Vein endothelial cell (primary cell): ENCODE measurements around the gene TEX22. TPM values are rescaled to one million over a fixed set of nuclear protein-coding genes. Genes with fewer than 3 reads are reported as not detected.

Source experiments
- total RNA-seq: library from RNA; depleted of rRNA; stranded (reverse); fragments of >200 nt; gene quantifications from 2 replicates; pipeline ENCODE4 v1.2.3, GENCODE V29; 2012

The TEX22 gene
- 0.10 TPM in 1 of 2 replicates, not detected in the other for total RNA-seq

GRCh38 chr14:105398044-105398725, at the start of gene TEX22:
TEX22 (plus strand) TSS chr14:105398538; CDS start chr14:105399341, 803 bp downstream.

GRCh38 chr14:105419195-105420091, 21.1 kb downstream of the TEX22 start, which contains the start of gene MTA1:
MTA1 (plus strand) TSS chr14:105419827; CDS start chr14:105420036, 209 bp downstream.

Other genes with a start within 250 kb of the TEX22 start
- gene JAG2, start 229.8 kb upstream of the TEX22 start, total RNA-seq: 47.0 and 50.1 TPM in 2 replicates
- gene NUDT14, start 217.2 kb upstream of the TEX22 start, total RNA-seq: 36.2 and 72.2 TPM in 2 replicates
- 58.2 and 58.8 TPM in 2 replicates for gene BTBD6, start 150.0 kb upstream of the TEX22 start, total RNA-seq
- 49.3 and 56.0 TPM in 2 replicates for gene BRF1, start 97.5 kb upstream of the TEX22 start, total RNA-seq
- 69.9 and 99.9 TPM in 2 replicates for gene PACS2, start 83.8 kb upstream of the TEX22 start, total RNA-seq
- gene MTA1, start 21.3 kb downstream of the TEX22 start, total RNA-seq: 78.7 and 121 TPM in 2 replicates
- 236 and 296 TPM in 2 replicates for gene CRIP2, start 76.3 kb downstream of the TEX22 start, total RNA-seq
- gene CRIP1, start 88.3 kb downstream of the TEX22 start, total RNA-seq: 1.1 and 2.0 TPM in 2 replicates
- gene TEDC1, start 92.7 kb downstream of the TEX22 start, total RNA-seq: 11.1 and 15.9 TPM in 2 replicates
- gene TMEM121, start 128.0 kb downstream of the TEX22 start, total RNA-seq: 5.6 and 6.2 TPM in 2 replicates